Stimulated activated naive B cell treated with anti-CD40 and anti-IgM and Interleukin-4, amounts not matched to agents 10 μg/mL and 1 μg/mL and 100 μg/mL, for 72 hours (primary cell): Measurements from ENCODE around the gene E2F3.
"Not testable (repeated sequence)": the region's sequence is repeated elsewhere in the genome, so short reads cannot be mapped to it uniquely, and the experiment has no call there.

Experiments used
- ATAC-seq, 2 donors: fragments of 150-1000 bp; cut with Tn5 transposase; replicated peaks; 2 replicates each; pipeline ENCODE4 v1.10.0; 2021; ENCODE audit warnings: moderate library complexity in 1 of 2
- DNase-seq: peaks from one replicate; pipeline ENCODE4 v3.0.0; 2021
- H3K27ac Mint-ChIP-seq: one replicate; pipeline ENCODE4 v1.8.0; 2022; ENCODE audit warnings: mild to moderate bottlenecking, mixed read lengths
- H3K27me3 Mint-ChIP-seq, 2 donors: one replicate each; pipeline ENCODE4 v1.8.0; 2022; ENCODE audit warnings: mixed read lengths in 2 of 2
- H3K36me3 Mint-ChIP-seq, 2 donors: one replicate each; pipeline ENCODE4 v1.8.0; 2022; ENCODE audit warnings: mixed read lengths in 2 of 2, mild to moderate bottlenecking in 1 of 2
- H3K4me1 Mint-ChIP-seq, 2 donors: one replicate each; pipeline ENCODE4 v1.8.0; 2022; ENCODE audit warnings: mixed read lengths in 2 of 2, mild to moderate bottlenecking in 1 of 2
- H3K4me3 Mint-ChIP-seq, 2 donors: one replicate each; pipeline ENCODE4 v1.8.0; 2022; ENCODE audit warnings: mild to moderate bottlenecking in 2 of 2, mixed read lengths in 2 of 2, moderate library complexity in 1 of 2
- H3K9me3 Mint-ChIP-seq, 2 donors: one replicate each; pipeline ENCODE4 v1.8.0; 2022; ENCODE audit warnings: mixed read lengths in 2 of 2, mild to moderate bottlenecking in 1 of 2

E2F3 gene

GRCh38 chr6:20454204-20454824 lies 52.6 kb downstream of the E2F3 start:
- no peak for DNase-seq
- Mint-ChIP-seq H3K27ac (no peak overlapping the region), H3K9me3 (peaks cover 0 to 2% of the 10 kb centered on the region in 2 donors), H3K4me3 (no peak overlapping the region), H3K4me1 (peaks cover 9 to 42% of the 10 kb centered on the region in 2 donors), H3K27me3 (no peaks in the 10 kb centered on the region), H3K36me3 (peaks cover 38 to 40% of the 10 kb centered on the region in 2 donors)
- ATAC-seq: peak in 1 of 2 donors; percentile 33

GRCh38 chr6:20455251-20455940 lies 53.7 kb downstream of the E2F3 start:
- Mint-ChIP-seq H3K9me3 (peaks cover 2 to 4% of the 10 kb centered on the region in 2 donors), H3K4me3 (no peak overlapping the region), H3K27me3 (no peaks in the 10 kb centered on the region), H3K36me3 (peaks cover 35 to 43% of the 10 kb centered on the region in 2 donors), H3K27ac (no peak overlapping the region), H3K4me1 (peaks cover 6 to 35% of the 10 kb centered on the region in 2 donors)
- ATAC-seq (no peak), DNase-seq (no peak)

- Mint-ChIP-seq H3K36me3 (peaks cover 23 to 37% of the 10 kb centered on the region in 2 donors), H3K27me3 (no peaks in the 10 kb centered on the region), H3K4me3 (no peak overlapping the region), H3K4me1 (peaks cover under 1 to 16% of the 10 kb centered on the region in 2 donors), H3K9me3 (peaks cover 0 to 4% of the 10 kb centered on the region in 2 donors), H3K27ac (no peak overlapping the region)
- DNase-seq (no peak), ATAC-seq (no peak)
Measured at GRCh38 chr6:20458027-20458894, 56.6 kb downstream of the E2F3 start.

GRCh38 chr6:20459682-20460081 lies 58.0 kb downstream of the E2F3 start:
- Mint-ChIP-seq H3K36me3 (peaks cover 23 to 44% of the 10 kb centered on the region in 2 donors), H3K27ac (no peak overlapping the region), H3K27me3 (no peaks in the 10 kb centered on the region), H3K4me3 (no peak overlapping the region), H3K9me3 (peaks cover 0 to 4% of the 10 kb centered on the region in 2 donors), H3K4me1 (peaks cover 6 to 15% of the 10 kb centered on the region in 2 donors)
- ATAC-seq (no peak), DNase-seq (no peak)

GRCh38 chr6:20461576-20461975 lies 59.9 kb downstream of the E2F3 start:
- peaks cover 35 to 58% of the 10 kb centered on the region in 2 donors for H3K36me3 Mint-ChIP-seq
- H3K27me3 Mint-ChIP-seq: no peaks in the 10 kb centered on the region
- ATAC-seq: no peak
- peaks cover 6 to 8% of the 10 kb centered on the region in 2 donors for H3K9me3 Mint-ChIP-seq
- no peak overlapping the region for H3K27ac Mint-ChIP-seq
- DNase-seq: no peak
- peaks cover 6 to 24% of the 10 kb centered on the region in 2 donors for H3K4me1 Mint-ChIP-seq
- H3K4me3 Mint-ChIP-seq: no peak overlapping the region

- Mint-ChIP-seq H3K4me3 (peak overlapping the region in 1 of 2 donors; percentile 36), H3K9me3 (peaks cover 6 to 8% of the 10 kb centered on the region in 2 donors), H3K27ac (peak overlapping the region; percentile 68), H3K27me3 (no peaks in the 10 kb centered on the region), H3K36me3 (peaks cover 37 to 63% of the 10 kb centered on the region in 2 donors), H3K4me1 (peaks cover 18 to 39% of the 10 kb centered on the region in 2 donors)
- DNase-seq (peak; percentile 10), ATAC-seq (peak; percentile 59 to 74)
Measured at GRCh38 chr6:20463396-20463795, 61.7 kb downstream of the E2F3 start.

- Mint-ChIP-seq H3K9me3 (peaks cover 6 to 8% of the 10 kb centered on the region in 2 donors), H3K36me3 (peaks cover 40 to 64% of the 10 kb centered on the region in 2 donors), H3K27me3 (no peaks in the 10 kb centered on the region), H3K4me1 (peaks cover 18 to 45% of the 10 kb centered on the region in 2 donors), H3K4me3 (no peak overlapping the region), H3K27ac (no peak overlapping the region)
- DNase-seq (no peak), ATAC-seq (peak; percentile 27 to 41)
Measured at GRCh38 chr6:20464041-20464440, 62.4 kb downstream of the E2F3 start.

- DNase-seq: no peak
- no peak overlapping the region for H3K27ac Mint-ChIP-seq
- peaks cover 40 to 59% of the 10 kb centered on the region in 2 donors for H3K36me3 Mint-ChIP-seq
- ATAC-seq: no peak
- no peaks in the 10 kb centered on the region for H3K27me3 Mint-ChIP-seq
- H3K4me3 Mint-ChIP-seq: no peak overlapping the region
- H3K4me1 Mint-ChIP-seq: peaks cover 18 to 47% of the 10 kb centered on the region in 2 donors
- peaks cover 6 to 8% of the 10 kb centered on the region in 2 donors for H3K9me3 Mint-ChIP-seq
Measured at GRCh38 chr6:20464847-20465246, 63.2 kb downstream of the E2F3 start.

- H3K27me3 Mint-ChIP-seq, ATAC-seq, H3K27ac Mint-ChIP-seq: not testable (repeated sequence)
Measured at GRCh38 chr6:20465616-20466015, 63.9 kb downstream of the E2F3 start.

GRCh38 chr6:20467437-20467836 lies 65.8 kb downstream of the E2F3 start:
- H3K9me3 Mint-ChIP-seq: peaks cover 4 to 6% of the 10 kb centered on the region in 2 donors
- H3K27ac Mint-ChIP-seq: no peak overlapping the region
- no peak overlapping the region for H3K4me3 Mint-ChIP-seq
- DNase-seq (no peak), ATAC-seq (peak; percentile 39 to 57)
- H3K27me3 Mint-ChIP-seq: no peaks in the 10 kb centered on the region
- peaks cover 32 to 52% of the 10 kb centered on the region in 2 donors for H3K36me3 Mint-ChIP-seq
- H3K4me1 Mint-ChIP-seq: peaks cover 18 to 51% of the 10 kb centered on the region in 2 donors

More at GRCh38 chr6:20465616-20466015, 63.9 kb downstream of the E2F3 start:
- H3K9me3 Mint-ChIP-seq, DNase-seq, H3K4me3 Mint-ChIP-seq: not testable (repeated sequence)
- Mint-ChIP-seq H3K36me3 (peaks cover 37 to 58% of the 10 kb centered on the region in 2 donors), H3K4me1 (peaks cover 18 to 51% of the 10 kb centered on the region in 2 donors)

- DNase-seq: no peak
- peaks cover 32 to 51% of the 10 kb centered on the region in 2 donors for H3K36me3 Mint-ChIP-seq
- peaks cover 18 to 50% of the 10 kb centered on the region in 2 donors for H3K4me1 Mint-ChIP-seq
- H3K27me3 Mint-ChIP-seq: no peaks in the 10 kb centered on the region
- no peak overlapping the region for H3K4me3 Mint-ChIP-seq
- peaks cover 4 to 6% of the 10 kb centered on the region in 2 donors for H3K9me3 Mint-ChIP-seq
- H3K27ac Mint-ChIP-seq: no peak overlapping the region
- ATAC-seq: no peak
Measured at GRCh38 chr6:20468209-20468608, 66.5 kb downstream of the E2F3 start.

GRCh38 chr6:20472748-20473147 lies 71.1 kb downstream of the E2F3 start:
- no peaks in the 10 kb centered on the region for H3K27me3 Mint-ChIP-seq
- no peak overlapping the region for H3K27ac Mint-ChIP-seq
- DNase-seq (no peak), ATAC-seq (no peak)
- peaks cover 17 to 21% of the 10 kb centered on the region in 2 donors for H3K36me3 Mint-ChIP-seq
- no peaks in the 10 kb centered on the region for H3K9me3 Mint-ChIP-seq
- H3K4me3 Mint-ChIP-seq: no peak overlapping the region
- peaks cover 13 to 31% of the 10 kb centered on the region in 2 donors for H3K4me1 Mint-ChIP-seq

- Mint-ChIP-seq H3K27me3 (no peaks in the 10 kb centered on the region), H3K9me3 (no peaks in the 10 kb centered on the region)
Measured at GRCh38 chr6:20473518-20473917, 71.8 kb downstream of the E2F3 start.

More at GRCh38 chr6:20473518-20473917, 71.8 kb downstream of the E2F3 start:
- DNase-seq (no peak), ATAC-seq (no peak)
- no peak overlapping the region for H3K27ac Mint-ChIP-seq
- H3K4me3 Mint-ChIP-seq: no peak overlapping the region
- peaks cover 11 to 27% of the 10 kb centered on the region in 2 donors for H3K4me1 Mint-ChIP-seq
- H3K36me3 Mint-ChIP-seq: peaks cover 13 to 17% of the 10 kb centered on the region in 2 donors
